Stomach (tissue), 4 donors: ENCODE results near the gene ARHGEF3.

ENCODE experiments used
- POLR2A ChIP-seq, 4 donors: fragments of 450-650 bp; IDR thresholded peaks; one replicate each; pipeline ENCODE4 v1.6.1; 2016; ENCODE audit warnings: antibody characterized with exemption in 4 of 4, control low read depth in 2 of 4, mild to moderate bottlenecking in 1 of 4, moderate library complexity in 1 of 4
- POLR2AphosphoS5 ChIP-seq, 3 donors: sonication (generic); formaldehyde crosslinking; IDR thresholded peaks; one replicate each; pipeline ENCODE4 v1.6.1; 2016; ENCODE audit warnings: antibody characterized with exemption in 3 of 3
- TF ChIP-seq, protein P1 (sequence below), 7 experiments: fragments of 450-650 bp in 4 of 7; fragments of 200-600 bp in 3 of 7; sonication (generic) in 3 of 7; IDR thresholded peaks; one replicate each; pipeline ENCODE4 v1.5.1; 2016 to 2019; ENCODE audit warnings: antibody characterized with exemption in 7 of 7, control low read depth in 2 of 7, mild to moderate bottlenecking in 1 of 7

DNA sequence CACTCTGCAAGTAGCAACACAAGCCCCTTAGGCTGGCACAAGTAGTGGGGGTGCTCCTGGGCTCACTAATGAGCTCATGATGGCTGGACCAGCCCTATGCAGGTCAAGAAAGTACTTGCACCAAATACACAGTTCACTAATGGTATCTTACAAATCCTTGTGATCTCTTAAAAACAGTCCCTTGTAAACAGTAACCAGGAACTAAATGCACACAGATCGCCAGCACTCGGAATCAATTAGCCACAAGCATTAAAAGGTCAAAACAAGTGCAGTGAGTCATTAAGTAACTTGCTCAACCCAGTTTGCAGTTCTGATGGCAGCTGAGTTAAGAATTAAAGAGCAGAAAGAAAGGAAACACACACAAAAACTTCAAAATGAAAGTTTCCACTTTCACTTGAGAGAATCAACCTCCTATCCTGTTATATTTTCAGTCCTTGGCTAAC is 43.2 kb downstream of the ARHGEF3 start:
- TF ChIP-seq, protein P1, sequence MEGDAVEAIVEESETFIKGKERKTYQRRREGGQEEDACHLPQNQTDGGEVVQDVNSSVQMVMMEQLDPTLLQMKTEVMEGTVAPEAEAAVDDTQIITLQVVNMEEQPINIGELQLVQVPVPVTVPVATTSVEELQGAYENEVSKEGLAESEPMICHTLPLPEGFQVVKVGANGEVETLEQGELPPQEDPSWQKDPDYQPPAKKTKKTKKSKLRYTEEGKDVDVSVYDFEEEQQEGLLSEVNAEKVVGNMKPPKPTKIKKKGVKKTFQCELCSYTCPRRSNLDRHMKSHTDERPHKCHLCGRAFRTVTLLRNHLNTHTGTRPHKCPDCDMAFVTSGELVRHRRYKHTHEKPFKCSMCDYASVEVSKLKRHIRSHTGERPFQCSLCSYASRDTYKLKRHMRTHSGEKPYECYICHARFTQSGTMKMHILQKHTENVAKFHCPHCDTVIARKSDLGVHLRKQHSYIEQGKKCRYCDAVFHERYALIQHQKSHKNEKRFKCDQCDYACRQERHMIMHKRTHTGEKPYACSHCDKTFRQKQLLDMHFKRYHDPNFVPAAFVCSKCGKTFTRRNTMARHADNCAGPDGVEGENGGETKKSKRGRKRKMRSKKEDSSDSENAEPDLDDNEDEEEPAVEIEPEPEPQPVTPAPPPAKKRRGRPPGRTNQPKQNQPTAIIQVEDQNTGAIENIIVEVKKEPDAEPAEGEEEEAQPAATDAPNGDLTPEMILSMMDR (IDR thresholded peaks at IDR 0.05), result no peak
- no peak for TF ChIP-seq POLR2A (IDR thresholded peaks at IDR 0.05)
- TF ChIP-seq POLR2AphosphoS5 (IDR thresholded peaks at IDR 0.05), result peak in 2 of 3 donors; percentile 75 to 93
